ENCODE measurements around the gene DUOX1. TPM values are rescaled to one million over a fixed set of nuclear protein-coding genes. Genes with fewer than 3 reads are reported as not detected.

The DUOX1 gene
- total and polyA plus RNA-seq, 2 donors (not counting 1 experiment from before 2014, with no cell fraction given), result 0.27 TPM; not detected in 1

DNA sequence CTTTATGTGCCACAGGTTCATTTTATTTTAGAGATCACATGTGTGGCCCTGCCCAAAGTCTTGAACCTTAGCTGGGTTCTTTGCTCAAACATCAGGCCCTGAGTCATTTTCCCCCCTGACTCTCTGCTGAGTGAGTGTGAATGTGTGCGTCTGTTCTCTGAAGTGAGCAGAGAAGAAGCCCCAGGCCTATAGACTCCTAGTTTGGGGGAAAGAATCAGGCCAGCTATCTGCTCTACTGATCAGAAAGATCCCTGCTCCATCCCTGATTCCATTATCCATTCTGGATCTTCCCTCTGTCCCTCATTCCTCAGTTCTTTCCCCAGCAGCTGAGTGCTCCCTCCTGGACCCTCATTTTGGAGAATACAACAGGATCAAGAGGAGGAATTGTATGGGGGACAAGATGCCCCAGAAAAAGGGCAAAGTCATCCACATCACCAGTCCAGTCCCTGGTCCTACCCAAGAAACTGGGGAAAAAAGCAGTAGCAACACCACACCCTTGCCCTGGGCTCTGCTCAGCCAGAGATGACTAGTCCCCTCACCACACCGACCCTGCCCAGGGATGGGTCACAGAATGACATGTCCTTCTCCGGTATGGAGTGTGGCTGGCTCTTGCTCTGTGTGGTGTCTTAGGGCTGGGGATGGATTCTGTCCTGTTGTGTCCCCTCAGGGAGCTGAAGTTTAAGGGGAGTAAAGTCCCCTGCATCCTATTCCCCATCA lies 3.2 kb downstream of the DUOX1 start:
- ATAC-seq (ENCODE audit: low read depth) (no peak), DNase-seq (no peak)
- Mint-ChIP-seq H3K27me3 (peaks cover 66% of the 10 kb centered on the region), H3K4me3 (no peak overlapping the region), H3K9me3 (ENCODE audit: insufficient read depth) (no peaks in the 10 kb centered on the region), H3K27ac (no peak overlapping the region), H3K4me1 (peaks cover 21% of the 10 kb centered on the region)
- Histone ChIP-seq H3K27ac (ENCODE audit: low read length in 2 of 2) (no peak overlapping the region), H3K9me3 (ENCODE audit: control extremely low read depth in 1 of 3, control insufficient read depth in 2 of 3, insufficient read depth in 1 of 3, low read length in 2 of 3) (peaks cover 0 to 11% (median 0%) of the 10 kb centered on the region in 3 donors), H3K27me3 (replicated peaks in 1 of 4; ENCODE audit: control extremely low read depth in 1 of 4, control insufficient read depth in 3 of 4, insufficient read depth in 4 of 4, low read length in 3 of 4) (peaks cover 0 to 74% (median 40%) of the 10 kb centered on the region in 4 experiments), H2AFZ (ENCODE audit: insufficient read depth, low read depth, low read length, poor library complexity, severe bottlenecking) (no peak overlapping the region), H3K4me2 (replicated peaks; ENCODE audit: low read depth, low read length, poor library complexity, severe bottlenecking) (no peak overlapping the region), H3K79me2 (ENCODE audit: control insufficient read depth, insufficient read depth, low read length) (no peaks in the 10 kb centered on the region), H3K36me3 (replicated peaks in 1 of 2; ENCODE audit: control extremely low read depth in 1 of 2, control insufficient read depth in 1 of 2, extremely low read depth in 1 of 2, insufficient read depth in 2 of 2, low read length in 1 of 2) (no peaks in the 10 kb centered on the region), H3K4me3 (ENCODE audit: control extremely low read depth in 1 of 5, extremely low read depth in 1 of 5, insufficient read depth in 1 of 5, low read depth in 2 of 5, low read length in 4 of 5) (no peak overlapping the region), H3K9ac (ENCODE audit: low read length) (no peak overlapping the region), H4K20me1 (ENCODE audit: control insufficient read depth, insufficient read depth, low read length, poor library complexity, severe bottlenecking) (no peaks in the 10 kb centered on the region), H3K4me1 (ENCODE audit: control insufficient read depth in 2 of 2, insufficient read depth in 2 of 2, low read length in 2 of 2) (peaks cover 27 to 37% of the 10 kb centered on the region in 2 donors)
- POLR2A ChIA-PET, result no interaction called here
- intact Hi-C loops (cut with micrococcal nuclease), result no loop called here
- TF ChIP-seq EZH2 (IDR thresholded peaks at IDR 0.05; ENCODE audit: borderline replicate concordance, insufficient read depth, low read depth, low read length, poor library complexity, severe bottlenecking), result no peak
- TF ChIP-seq, protein P1, sequence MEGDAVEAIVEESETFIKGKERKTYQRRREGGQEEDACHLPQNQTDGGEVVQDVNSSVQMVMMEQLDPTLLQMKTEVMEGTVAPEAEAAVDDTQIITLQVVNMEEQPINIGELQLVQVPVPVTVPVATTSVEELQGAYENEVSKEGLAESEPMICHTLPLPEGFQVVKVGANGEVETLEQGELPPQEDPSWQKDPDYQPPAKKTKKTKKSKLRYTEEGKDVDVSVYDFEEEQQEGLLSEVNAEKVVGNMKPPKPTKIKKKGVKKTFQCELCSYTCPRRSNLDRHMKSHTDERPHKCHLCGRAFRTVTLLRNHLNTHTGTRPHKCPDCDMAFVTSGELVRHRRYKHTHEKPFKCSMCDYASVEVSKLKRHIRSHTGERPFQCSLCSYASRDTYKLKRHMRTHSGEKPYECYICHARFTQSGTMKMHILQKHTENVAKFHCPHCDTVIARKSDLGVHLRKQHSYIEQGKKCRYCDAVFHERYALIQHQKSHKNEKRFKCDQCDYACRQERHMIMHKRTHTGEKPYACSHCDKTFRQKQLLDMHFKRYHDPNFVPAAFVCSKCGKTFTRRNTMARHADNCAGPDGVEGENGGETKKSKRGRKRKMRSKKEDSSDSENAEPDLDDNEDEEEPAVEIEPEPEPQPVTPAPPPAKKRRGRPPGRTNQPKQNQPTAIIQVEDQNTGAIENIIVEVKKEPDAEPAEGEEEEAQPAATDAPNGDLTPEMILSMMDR (IDR thresholded peaks at IDR 0.05), result no peak
- CTCF ChIA-PET, result interaction anchor here (0.8 to 6.1 kb wide), 6 partner anchors 9 to 164 kb away, joined by 3 to 33 read pairs (median 3); no protein-coding TSS in a partner anchor
- WGBS (ENCODE audit: insufficient coverage), result no CpG with 5 or more reads among the region's 3 CpGs

GRCh38 chr15:45133561-45133920 lies 3.7 kb downstream of the DUOX1 start:
- no peak overlapping the region for H2AFZ ChIP-seq (ENCODE audit: insufficient read depth, low read depth, low read length, poor library complexity, severe bottlenecking)
- no peak overlapping the region for H3K4me2 ChIP-seq (replicated peaks; ENCODE audit: low read depth, low read length, poor library complexity, severe bottlenecking)
- TF ChIP-seq, protein P1 (IDR thresholded peaks at IDR 0.05), result no peak
- TF ChIP-seq EZH2 (IDR thresholded peaks at IDR 0.05; ENCODE audit: borderline replicate concordance, insufficient read depth, low read depth, low read length, poor library complexity, severe bottlenecking), result no peak
- H3K27me3 Mint-ChIP-seq, result peaks cover 66% of the 10 kb centered on the region
- H3K27ac Mint-ChIP-seq, result no peak overlapping the region
- H3K36me3 ChIP-seq (replicated peaks in 1 of 2; ENCODE audit: control extremely low read depth in 1 of 2, control insufficient read depth in 1 of 2, extremely low read depth in 1 of 2, insufficient read depth in 2 of 2, low read length in 1 of 2), result no peaks in the 10 kb centered on the region
- H3K4me3 Mint-ChIP-seq, result peak overlapping the region; percentile 5
- H3K9ac ChIP-seq (ENCODE audit: low read length), result no peak overlapping the region
- no peak overlapping the region for H3K4me3 ChIP-seq (ENCODE audit: control extremely low read depth in 1 of 5, extremely low read depth in 1 of 5, insufficient read depth in 1 of 5, low read depth in 2 of 5, low read length in 4 of 5)
- 72% methylated on average over 3 of the region's 5 CpGs for WGBS (ENCODE audit: insufficient coverage)
- no peak for DNase-seq
- ATAC-seq (ENCODE audit: low read depth), result no peak
- peaks cover 17% of the 10 kb centered on the region for H3K4me1 Mint-ChIP-seq
- no peaks in the 10 kb centered on the region for H3K79me2 ChIP-seq (ENCODE audit: control insufficient read depth, insufficient read depth, low read length)
- no peaks in the 10 kb centered on the region for H3K9me3 Mint-ChIP-seq (ENCODE audit: insufficient read depth)
- intact Hi-C loops (cut with micrococcal nuclease), result no loop called here
- H4K20me1 ChIP-seq (ENCODE audit: control insufficient read depth, insufficient read depth, low read length, poor library complexity, severe bottlenecking), result no peaks in the 10 kb centered on the region
- ChIA-PET CTCF (interaction anchor here (1.3 to 6.1 kb wide), 3 partner anchors 12 to 52 kb away, joined by 3 to 33 read pairs (median 3); no protein-coding TSS in a partner anchor), POLR2A (no interaction called here)
- H3K27me3 ChIP-seq (replicated peaks in 1 of 4; ENCODE audit: control extremely low read depth in 1 of 4, control insufficient read depth in 3 of 4, insufficient read depth in 4 of 4, low read length in 3 of 4), result peaks cover 0 to 74% (median 36%) of the 10 kb centered on the region in 4 experiments
- peaks cover 27 to 35% of the 10 kb centered on the region in 2 donors for H3K4me1 ChIP-seq (ENCODE audit: control insufficient read depth in 2 of 2, insufficient read depth in 2 of 2, low read length in 2 of 2)
- H3K27ac ChIP-seq (ENCODE audit: low read length in 2 of 2), result no peak overlapping the region
- H3K9me3 ChIP-seq (ENCODE audit: control extremely low read depth in 1 of 3, control insufficient read depth in 2 of 3, insufficient read depth in 1 of 3, low read length in 2 of 3), result peaks cover 0 to 11% (median 0%) of the 10 kb centered on the region in 3 donors
